Measurements from ENCODE around the gene PRDM16. TPM values are rescaled to one million over a fixed set of nuclear protein-coding genes. Genes with fewer than 3 reads are reported as not detected.

The PRDM16 gene
- total RNA-seq, 1 experiment from 2014 or later, result 0.04 TPM

- no peak overlapping the region for H3K9ac ChIP-seq (ENCODE audit: low read length)
- no peak for DNase-seq
- no peaks in the 10 kb centered on the region for H3K9me2 ChIP-seq (replicated peaks; ENCODE audit: low read length)
- POLR2A ChIA-PET (ENCODE audit: unreplicated experiment), result no interaction called here
- no peak overlapping the region for H3K4me2 ChIP-seq (ENCODE audit: low read length)
- no peaks in the 10 kb centered on the region for H3K9me3 ChIP-seq (ENCODE audit: low read length)
- no peaks in the 10 kb centered on the region for H3K36me3 ChIP-seq (ENCODE audit: low read depth, low read length)
- CTCF ChIA-PET, result no interaction called here
- TF ChIP-seq CTCF (conservative IDR thresholded peaks at IDR 0.05; ENCODE audit: low read depth, low read length) (no peak), EZH2 (IDR thresholded peaks at IDR 0.05; ENCODE audit: low read length, unreplicated experiment) (no peak), EZH2phosphoT487 (IDR thresholded peaks at IDR 0.05; ENCODE audit: borderline replicate concordance, low read length) (no peak)
- no peaks in the 10 kb centered on the region for H3F3A ChIP-seq (ENCODE audit: low read length, unreplicated experiment)
- H3K27ac ChIP-seq (ENCODE audit: low read length), result no peak overlapping the region
- no peaks in the 10 kb centered on the region for H3K4me1 ChIP-seq (ENCODE audit: insufficient read depth, low read length)
- BruUV-seq (replicated peaks), result no TSS peak
- no peaks in the 10 kb centered on the region for H4K20me1 ChIP-seq (ENCODE audit: low read length)
- intact Hi-C loops (cut with micrococcal nuclease), result no loop called here
- no peaks in the 10 kb centered on the region for H3K79me2 ChIP-seq (ENCODE audit: low read length)
- peaks cover 90% of the 10 kb centered on the region for H3K27me3 ChIP-seq (ENCODE audit: low read length)
- no peak for ATAC-seq
- H3K4me3 ChIP-seq (ENCODE audit: low read length), result no peak overlapping the region
- H2AFZ ChIP-seq (ENCODE audit: low read length), result no peak overlapping the region
Measured at GRCh38 chr1:3077561-3077960, 8.6 kb downstream of the PRDM16 start.

- intact Hi-C loops (cut with micrococcal nuclease), result no loop called here
- no TSS peak for BruUV-seq (replicated peaks)
Measured at GRCh38 chr1:3078430-3078861, 9.4 kb downstream of the PRDM16 start.

GRCh38 chr1:3078871-3079270 lies 9.9 kb downstream of the PRDM16 start:
- no peak overlapping the region for H3K9ac ChIP-seq (ENCODE audit: low read length)
- H3K9me3 ChIP-seq (ENCODE audit: low read length), result no peaks in the 10 kb centered on the region
- ATAC-seq (no peak), DNase-seq (no peak)
- H3F3A ChIP-seq (ENCODE audit: low read length, unreplicated experiment), result no peaks in the 10 kb centered on the region
- TF ChIP-seq EZH2 (IDR thresholded peaks at IDR 0.05; ENCODE audit: low read length, unreplicated experiment) (no peak), CTCF (conservative IDR thresholded peaks at IDR 0.05; ENCODE audit: low read depth, low read length) (no peak), EZH2phosphoT487 (IDR thresholded peaks at IDR 0.05; ENCODE audit: borderline replicate concordance, low read length) (no peak)
- H3K4me2 ChIP-seq (ENCODE audit: low read length), result no peak overlapping the region
- H3K27ac ChIP-seq (ENCODE audit: low read length), result no peak overlapping the region
- no peak overlapping the region for H2AFZ ChIP-seq (ENCODE audit: low read length)
- H3K36me3 ChIP-seq (ENCODE audit: low read depth, low read length), result no peaks in the 10 kb centered on the region
- ChIA-PET POLR2A (ENCODE audit: unreplicated experiment) (no interaction called here), CTCF (no interaction called here)
- no peaks in the 10 kb centered on the region for H4K20me1 ChIP-seq (ENCODE audit: low read length)
- BruUV-seq (replicated peaks), result no TSS peak
- peaks cover 94% of the 10 kb centered on the region for H3K27me3 ChIP-seq (ENCODE audit: low read length)
- intact Hi-C loops (cut with micrococcal nuclease), result no loop called here
- H3K4me3 ChIP-seq (ENCODE audit: low read length), result no peak overlapping the region
- no peaks in the 10 kb centered on the region for H3K9me2 ChIP-seq (replicated peaks; ENCODE audit: low read length)
- H3K4me1 ChIP-seq (ENCODE audit: insufficient read depth, low read length), result no peaks in the 10 kb centered on the region
- no peaks in the 10 kb centered on the region for H3K79me2 ChIP-seq (ENCODE audit: low read length)

More at GRCh38 chr1:3078430-3078861, 9.4 kb downstream of the PRDM16 start:
- ATAC-seq, result no peak
- Histone ChIP-seq H3K27ac (ENCODE audit: low read length) (no peak overlapping the region), H3K9me2 (replicated peaks; ENCODE audit: low read length) (no peaks in the 10 kb centered on the region), H3K9ac (ENCODE audit: low read length) (no peak overlapping the region), H3F3A (ENCODE audit: low read length, unreplicated experiment) (no peaks in the 10 kb centered on the region), H3K4me2 (ENCODE audit: low read length) (no peak overlapping the region), H3K36me3 (ENCODE audit: low read depth, low read length) (no peaks in the 10 kb centered on the region), H3K9me3 (ENCODE audit: low read length) (no peaks in the 10 kb centered on the region), H3K79me2 (ENCODE audit: low read length) (no peaks in the 10 kb centered on the region), H4K20me1 (ENCODE audit: low read length) (no peaks in the 10 kb centered on the region), H3K27me3 (ENCODE audit: low read length) (peaks cover 91% of the 10 kb centered on the region), H3K4me1 (ENCODE audit: insufficient read depth, low read length) (no peaks in the 10 kb centered on the region), H3K4me3 (ENCODE audit: low read length) (no peak overlapping the region), H2AFZ (ENCODE audit: low read length) (no peak overlapping the region)
- TF ChIP-seq EZH2phosphoT487 (IDR thresholded peaks at IDR 0.05; ENCODE audit: borderline replicate concordance, low read length), result no peak
- TF ChIP-seq CTCF (conservative IDR thresholded peaks at IDR 0.05; ENCODE audit: low read depth, low read length), result no peak
- TF ChIP-seq EZH2 (IDR thresholded peaks at IDR 0.05; ENCODE audit: low read length, unreplicated experiment), result no peak
- POLR2A ChIA-PET (ENCODE audit: unreplicated experiment), result no interaction called here
- DNase-seq, result no peak
- CTCF ChIA-PET, result no interaction called here
